Endodermal cell (in vitro differentiated cells): ENCODE measurements around the gene CREG1. TPM values are rescaled to one million over a fixed set of nuclear protein-coding genes. Genes with fewer than 3 reads are reported as not detected.

Experiments used
- DNase-seq: peaks from one replicate; pipeline ENCODE4 v3.0.0-alpha.2; 2017
- H3K27ac ChIP-seq: 2 replicates; pipeline ENCODE4 v1.5.1; 2013; ENCODE audit warnings: mild to moderate bottlenecking, low read depth, low read length, moderate library complexity
- H3K27me3 ChIP-seq: 2 replicates; pipeline ENCODE4 v1.6.1; 2013; ENCODE audit warnings: mild to moderate bottlenecking, low read length, moderate library complexity; ENCODE audit not compliant: insufficient read depth, control insufficient read depth, poor library complexity, severe bottlenecking
- H3K36me3 ChIP-seq: 2 replicates; pipeline ENCODE4 v1.7.0; 2013; ENCODE audit warnings: mild to moderate bottlenecking, low read length, moderate library complexity; ENCODE audit not compliant: control insufficient read depth, insufficient read depth
- H3K4me1 ChIP-seq: one replicate; pipeline ENCODE4 v1.7.0; 2013; ENCODE audit warnings: low read length; ENCODE audit not compliant: control insufficient read depth, insufficient read depth
- H3K4me3 ChIP-seq: 2 replicates; pipeline ENCODE4 v1.5.1; 2013; ENCODE audit warnings: mild to moderate bottlenecking, low read length, moderate library complexity
- H3K9ac ChIP-seq: 2 replicates; pipeline ENCODE4 v1.6.1; 2013; ENCODE audit warnings: mild to moderate bottlenecking, low read length, moderate library complexity; ENCODE audit not compliant: poor library complexity, severe bottlenecking; ENCODE audit errors: extremely low read depth
- H3K9me3 ChIP-seq: 2 replicates; pipeline ENCODE4 v1.6.1; 2013; ENCODE audit warnings: mild to moderate bottlenecking, low read length, moderate library complexity; ENCODE audit not compliant: control insufficient read depth
- H3K27ac Mint-ChIP-seq: 2 replicates; pipeline ENCODE4 v1.8.0; 2020; ENCODE audit warnings: mixed read lengths
- H3K27me3 Mint-ChIP-seq: 2 replicates; pipeline ENCODE4 v1.8.0; 2021; ENCODE audit warnings: mild to moderate bottlenecking, mixed read lengths; ENCODE audit not compliant: insufficient read depth
- H3K36me3 Mint-ChIP-seq: 2 replicates; pipeline ENCODE4 v1.8.0; 2020; ENCODE audit warnings: low read depth, mixed read lengths
- H3K4me1 Mint-ChIP-seq: 2 replicates; pipeline ENCODE4 v1.8.0; 2020; ENCODE audit warnings: mixed read lengths
- H3K4me3 Mint-ChIP-seq: 2 replicates; pipeline ENCODE4 v1.8.0; 2020; ENCODE audit warnings: mild to moderate bottlenecking, moderate library complexity, mixed read lengths
- H3K9me3 Mint-ChIP-seq: 2 replicates; pipeline ENCODE4 v1.8.0; 2020; ENCODE audit warnings: mild to moderate bottlenecking, mixed read lengths
- CTCF ChIP-seq: fragments of 200-600 bp; sonication (generic); conservative IDR thresholded peaks from 2 replicates; pipeline ENCODE4 v1.5.0; 2021; ENCODE audit warnings: antibody characterized with exemption, mild to moderate bottlenecking
- WGBS, 2 experiments: methylation state at CpG; one replicate each; pipeline versions ENCODE4 v1.1.5 to v1.1.7; 2013; ENCODE audit warnings: missing lambda C conversion rate in 2 of 2, mixed read lengths in 1 of 2; ENCODE audit not compliant: insufficient coverage in 1 of 2, insufficient read length in 1 of 2; 5-methylcytosine and 5-hydroxymethylcytosine counted together
- total RNA-seq, 2 donors: library from RNA; stranded (reverse); fragmentation: NEBNext Ultra II Directional in 1 of 2; extraction: Animal tissue kit (Norgen Biotek cat#: 25700) in 1 of 2; gene quantifications; 2 replicates in 1 of 2; 3 replicates in 1 of 2; pipeline ENCODE4 v1.2.1, GENCODE V29; 2021

Gene CREG1
- total RNA-seq, 2 donors from 2014 or later: 19.0 to 19.7 TPM

DNA sequence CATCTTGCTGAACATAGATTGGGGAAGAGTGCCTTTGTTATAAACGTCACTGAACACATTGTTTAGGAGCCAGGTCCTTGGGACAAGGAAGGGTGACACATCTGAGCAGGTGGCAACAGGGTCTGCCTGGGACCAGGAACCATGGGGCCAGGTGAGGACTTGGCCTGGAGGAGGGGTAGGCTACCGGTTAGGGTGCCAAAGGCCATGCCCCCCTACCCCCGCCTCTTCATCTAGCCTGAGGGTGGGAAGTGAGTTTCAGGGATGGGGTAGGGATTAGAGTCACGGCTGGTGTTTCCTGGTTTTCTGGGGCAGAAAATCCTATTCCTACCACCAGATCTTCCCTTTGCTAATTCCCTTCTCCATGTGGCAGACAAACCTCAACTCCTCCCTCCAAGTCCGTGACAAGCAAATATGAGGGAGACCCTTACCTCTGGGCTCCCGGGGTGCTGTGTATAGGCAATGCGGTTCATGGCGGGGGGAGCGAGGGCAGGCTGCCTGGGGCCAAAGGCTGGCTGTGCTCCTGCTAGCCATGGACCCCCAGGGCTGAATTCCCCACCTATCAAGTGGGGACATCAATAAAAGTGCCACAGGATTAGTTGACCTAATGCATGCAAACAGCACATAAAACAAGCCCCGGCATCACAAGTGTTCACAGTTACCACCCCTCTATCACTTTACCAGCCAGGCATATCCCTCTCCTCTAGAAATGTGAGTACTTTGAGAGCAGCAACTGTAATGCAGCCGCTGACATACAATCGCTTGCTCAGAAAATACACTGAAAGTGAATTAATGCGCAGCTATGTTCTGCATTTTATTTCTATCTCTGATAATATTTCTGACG, 49.7 kb downstream of the CREG1 start:
- Mint-ChIP-seq H3K36me3 (no peaks in the 10 kb centered on the region), H3K27ac (peak overlapping the region; percentile 5), H3K4me3 (no peak overlapping the region), H3K4me1 (peaks cover 17% of the 10 kb centered on the region), H3K9me3 (no peaks in the 10 kb centered on the region), H3K27me3 (peaks cover 2% of the 10 kb centered on the region)
- TF ChIP-seq CTCF: no peak
- Histone ChIP-seq H3K4me3 (no peak overlapping the region), H3K4me1 (no peaks in the 10 kb centered on the region), H3K9ac (no peak overlapping the region), H3K27ac (no peak overlapping the region), H3K36me3 (no peaks in the 10 kb centered on the region), H3K9me3 (no peaks in the 10 kb centered on the region), H3K27me3 (no peaks in the 10 kb centered on the region)
- peak; percentile 50 for DNase-seq
- 79 to 88% methylated on average over 6 to 13 of the region's 14 CpGs for WGBS, 2 experiments

- TF ChIP-seq CTCF: no peak
- Histone ChIP-seq H3K4me3 (no peak overlapping the region), H3K9ac (no peak overlapping the region), H3K36me3 (no peaks in the 10 kb centered on the region), H3K27ac (no peak overlapping the region), H3K27me3 (no peaks in the 10 kb centered on the region), H3K9me3 (no peaks in the 10 kb centered on the region), H3K4me1 (no peaks in the 10 kb centered on the region)
- DNase-seq: peak; percentile 62
- Mint-ChIP-seq H3K27ac (no peak overlapping the region), H3K9me3 (no peaks in the 10 kb centered on the region), H3K36me3 (no peaks in the 10 kb centered on the region), H3K4me1 (peaks cover 17% of the 10 kb centered on the region), H3K4me3 (no peak overlapping the region), H3K27me3 (peaks cover 5% of the 10 kb centered on the region)
- WGBS, 2 experiments: 43 to 44% methylated on average over 4 of the region's 4 CpGs
Observed at GRCh38 chr1:167502719-167503462, 50.7 kb downstream of the CREG1 start.

GRCh38 chr1:167502192-167502551, 51.4 kb downstream of the CREG1 start:
- DNase-seq: peak; percentile 35
- Histone ChIP-seq H3K27me3 (no peaks in the 10 kb centered on the region), H3K4me3 (no peak overlapping the region), H3K4me1 (no peaks in the 10 kb centered on the region), H3K9me3 (no peaks in the 10 kb centered on the region), H3K9ac (no peak overlapping the region), H3K36me3 (no peaks in the 10 kb centered on the region), H3K27ac (no peak overlapping the region)
- 92 to 100% methylated on average over 1 to 5 of the region's 5 CpGs for WGBS, 2 experiments
- Mint-ChIP-seq H3K27me3 (peaks cover 5% of the 10 kb centered on the region), H3K36me3 (no peaks in the 10 kb centered on the region), H3K9me3 (no peaks in the 10 kb centered on the region), H3K4me3 (no peak overlapping the region), H3K27ac (no peak overlapping the region), H3K4me1 (peaks cover 17% of the 10 kb centered on the region)
- no peak for TF ChIP-seq CTCF
